Peyer's patch (tissue), 4 donors: ENCODE data around the gene CCDC175. TPM values are rescaled to one million over a fixed set of nuclear protein-coding genes. Genes with fewer than 3 reads are reported as not detected.

Source experiments
- DNase-seq, 3 donors: peaks; one replicate each; pipeline ENCODE4 v3.0.0-alpha.2; 2017 to 2019
- H3K27ac ChIP-seq, 4 donors: fragments of 200-600 bp; sonication (generic); one replicate each; pipeline ENCODE4 v1.5.1; 2016 to 2019
- H3K27me3 ChIP-seq, 2 donors: fragments of 200-600 bp; sonication (generic); one replicate each; pipeline ENCODE4 v1.5.1; 2019
- H3K36me3 ChIP-seq, 3 donors: fragments of 200-600 bp; sonication (generic); one replicate each; pipeline ENCODE4 v1.5.1; 2016 to 2019
- H3K4me1 ChIP-seq, 4 donors: fragments of 200-600 bp; sonication (generic); one replicate each; pipeline ENCODE4 v1.5.1; 2016 to 2019
- H3K4me3 ChIP-seq, 4 donors: fragments of 200-600 bp; sonication (generic); 1 replicate in 3 of 4; 2 replicates in 1 of 4; pipeline ENCODE4 v1.5.1; 2016 to 2019; ENCODE audit warnings: mild to moderate bottlenecking in 1 of 4
- H3K9me3 ChIP-seq, 4 donors: fragments of 200-600 bp; sonication (generic); one replicate each; pipeline ENCODE4 v1.5.1; 2016 to 2019; ENCODE audit warnings: mild to moderate bottlenecking in 1 of 4
- POLR2A ChIP-seq, 2 donors: fragments of 450-650 bp; IDR thresholded peaks; one replicate each; pipeline ENCODE4 v1.5.1; 2017; ENCODE audit warnings: antibody characterized with exemption in 2 of 2, mild to moderate bottlenecking in 2 of 2, moderate library complexity in 2 of 2
- total RNA-seq, 4 donors: library from RNA; depleted of rRNA; stranded (reverse); fragments of >200 nt; gene quantifications; one replicate each; pipeline ENCODE4 v1.1.0, GENCODE V29; 2016
- TF ChIP-seq, protein P1 (sequence below), 6 experiments: fragments of 450-650 bp in 4 of 6; fragments of 200-600 bp in 2 of 6; sonication (generic) in 1 of 6; IDR thresholded peaks; one replicate each; pipeline ENCODE4 v1.5.1; 2017 to 2019; ENCODE audit warnings: antibody characterized with exemption in 6 of 6, mild to moderate bottlenecking in 3 of 6, moderate library complexity in 1 of 6

The CCDC175 gene
- total RNA-seq, 4 donors from 2014 or later = 1.6 TPM; not detected in 3

DNA sequence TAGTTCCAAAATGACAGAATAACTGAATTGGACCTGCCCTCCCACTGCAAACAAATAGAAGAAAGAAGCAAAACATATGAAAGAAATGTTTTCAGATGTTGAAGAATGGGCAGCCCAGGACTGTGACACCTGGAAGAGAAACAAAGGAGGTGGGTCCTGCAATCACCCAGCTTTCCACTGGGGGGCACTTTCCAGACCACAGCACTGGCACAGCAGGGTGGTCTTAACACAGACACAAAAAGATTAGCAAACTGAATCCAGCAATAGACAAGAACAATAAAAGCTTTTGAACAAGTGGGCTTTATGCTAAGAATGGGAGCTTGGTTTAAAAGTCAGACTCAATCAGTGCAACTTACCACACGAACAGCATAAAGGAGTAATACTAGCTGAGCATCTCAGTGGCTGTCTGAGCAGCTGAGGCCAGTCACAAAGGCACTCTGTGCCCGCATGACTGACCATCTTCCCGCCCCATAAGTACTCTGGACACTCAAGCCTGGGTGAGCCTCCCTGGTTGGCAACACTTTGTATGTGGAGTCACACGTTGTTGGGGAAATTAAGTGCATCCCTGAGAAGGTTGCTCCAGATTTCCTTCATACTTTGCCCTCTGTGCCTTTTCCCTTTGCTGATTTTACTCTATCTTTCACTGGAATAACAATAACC lies 64.6 kb downstream of the CCDC175 start:
- Histone ChIP-seq H3K4me1 (peaks cover 0 to 9% (median 2%) of the 10 kb centered on the region in 4 donors), H3K9me3 (no peaks in the 10 kb centered on the region), H3K27ac (no peak overlapping the region), H3K4me3 (no peak overlapping the region), H3K36me3 (no peaks in the 10 kb centered on the region), H3K27me3 (no peaks in the 10 kb centered on the region)
- DNase-seq = no peak
- TF ChIP-seq, protein P1, sequence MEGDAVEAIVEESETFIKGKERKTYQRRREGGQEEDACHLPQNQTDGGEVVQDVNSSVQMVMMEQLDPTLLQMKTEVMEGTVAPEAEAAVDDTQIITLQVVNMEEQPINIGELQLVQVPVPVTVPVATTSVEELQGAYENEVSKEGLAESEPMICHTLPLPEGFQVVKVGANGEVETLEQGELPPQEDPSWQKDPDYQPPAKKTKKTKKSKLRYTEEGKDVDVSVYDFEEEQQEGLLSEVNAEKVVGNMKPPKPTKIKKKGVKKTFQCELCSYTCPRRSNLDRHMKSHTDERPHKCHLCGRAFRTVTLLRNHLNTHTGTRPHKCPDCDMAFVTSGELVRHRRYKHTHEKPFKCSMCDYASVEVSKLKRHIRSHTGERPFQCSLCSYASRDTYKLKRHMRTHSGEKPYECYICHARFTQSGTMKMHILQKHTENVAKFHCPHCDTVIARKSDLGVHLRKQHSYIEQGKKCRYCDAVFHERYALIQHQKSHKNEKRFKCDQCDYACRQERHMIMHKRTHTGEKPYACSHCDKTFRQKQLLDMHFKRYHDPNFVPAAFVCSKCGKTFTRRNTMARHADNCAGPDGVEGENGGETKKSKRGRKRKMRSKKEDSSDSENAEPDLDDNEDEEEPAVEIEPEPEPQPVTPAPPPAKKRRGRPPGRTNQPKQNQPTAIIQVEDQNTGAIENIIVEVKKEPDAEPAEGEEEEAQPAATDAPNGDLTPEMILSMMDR (IDR thresholded peaks at IDR 0.05) = peak in 3 of 6 experiments; percentile 30 to 49 (median 34)
- no peak for TF ChIP-seq POLR2A (IDR thresholded peaks at IDR 0.05)

DNA sequence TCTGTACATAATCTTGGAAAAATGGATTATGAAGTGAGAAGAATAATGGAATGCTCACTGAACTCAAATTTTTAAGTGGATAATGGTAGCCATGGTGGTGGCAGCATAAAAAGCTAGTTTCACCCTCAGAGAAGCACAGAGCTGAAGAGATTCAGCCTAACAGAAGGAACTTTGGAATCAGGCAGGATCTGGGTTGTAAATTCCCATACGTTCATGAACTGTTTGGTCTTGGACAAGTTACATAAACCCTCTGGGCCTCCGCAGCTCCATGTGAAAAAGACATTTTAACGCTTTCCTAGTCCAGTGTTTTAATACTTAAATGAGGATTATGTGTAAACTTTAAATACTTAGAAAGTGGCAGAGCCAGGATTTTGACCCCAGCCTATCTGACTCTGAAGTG lies 65.6 kb downstream of the CCDC175 start:
- H3K27ac ChIP-seq = no peak overlapping the region
- H3K27me3 ChIP-seq = no peaks in the 10 kb centered on the region
- no peaks in the 10 kb centered on the region for H3K9me3 ChIP-seq
- no peak for DNase-seq
- H3K4me1 ChIP-seq = peaks cover 0 to 9% (median 2%) of the 10 kb centered on the region in 4 donors
- H3K36me3 ChIP-seq = no peaks in the 10 kb centered on the region
- TF ChIP-seq, protein P1 (IDR thresholded peaks at IDR 0.05) = no peak
- no peak for TF ChIP-seq POLR2A (IDR thresholded peaks at IDR 0.05)
- no peak overlapping the region for H3K4me3 ChIP-seq

DNA sequence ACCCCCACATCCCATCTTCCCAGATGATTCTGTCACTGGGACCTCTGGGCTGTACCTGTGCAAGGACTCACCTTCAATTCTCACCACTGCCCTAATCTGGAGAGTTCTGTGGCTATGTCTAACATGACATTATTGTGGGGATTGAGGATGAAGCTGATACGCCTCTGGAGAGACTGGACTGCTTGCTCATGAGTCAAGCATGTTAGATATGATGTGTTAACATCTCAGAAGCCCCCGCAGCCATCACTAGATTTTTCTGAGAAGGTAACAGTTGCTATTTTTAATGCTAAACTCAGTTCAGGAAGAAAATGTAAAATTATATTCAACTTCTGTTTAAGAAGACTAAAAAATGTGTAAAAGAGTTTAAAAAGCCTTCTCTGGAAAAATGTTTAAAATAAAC lies 66.6 kb downstream of the CCDC175 start:
- no peaks in the 10 kb centered on the region for H3K27me3 ChIP-seq
- no peaks in the 10 kb centered on the region for H3K36me3 ChIP-seq
- no peak for DNase-seq
- no peak overlapping the region for H3K27ac ChIP-seq
- no peak overlapping the region for H3K4me3 ChIP-seq
- no peaks in the 10 kb centered on the region for H3K9me3 ChIP-seq
- peaks cover 0 to 9% (median 2%) of the 10 kb centered on the region in 4 donors for H3K4me1 ChIP-seq
- TF ChIP-seq POLR2A (IDR thresholded peaks at IDR 0.05) = no peak

DNA sequence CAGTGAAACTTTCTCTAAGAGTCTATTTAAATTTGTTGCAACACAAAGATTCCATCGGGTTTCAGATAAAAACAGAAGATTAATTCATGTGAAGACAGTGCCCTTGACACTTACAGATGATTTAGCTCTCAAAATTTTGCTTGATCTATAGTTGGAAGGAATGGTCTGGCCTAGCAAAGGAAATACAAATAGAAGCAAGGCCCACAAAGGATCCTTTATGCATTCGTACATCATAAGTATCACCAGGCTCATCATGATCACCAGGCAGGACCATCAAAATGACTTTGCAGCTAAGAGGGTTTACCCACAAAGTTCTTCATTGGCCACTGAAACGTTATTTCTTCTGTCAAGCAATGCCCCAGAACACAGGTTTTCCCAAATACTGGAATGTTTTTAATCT lies 67.5 kb downstream of the CCDC175 start:
- Histone ChIP-seq H3K27ac (no peak overlapping the region), H3K4me1 (peaks cover 0 to 9% (median 2%) of the 10 kb centered on the region in 4 donors), H3K27me3 (no peaks in the 10 kb centered on the region), H3K9me3 (no peaks in the 10 kb centered on the region), H3K36me3 (peaks cover 0 to 8% (median 0%) of the 10 kb centered on the region in 3 donors), H3K4me3 (no peak overlapping the region)
- TF ChIP-seq POLR2A (IDR thresholded peaks at IDR 0.05) = no peak
- TF ChIP-seq, protein P1 (IDR thresholded peaks at IDR 0.05) = no peak
- no peak for DNase-seq

DNA sequence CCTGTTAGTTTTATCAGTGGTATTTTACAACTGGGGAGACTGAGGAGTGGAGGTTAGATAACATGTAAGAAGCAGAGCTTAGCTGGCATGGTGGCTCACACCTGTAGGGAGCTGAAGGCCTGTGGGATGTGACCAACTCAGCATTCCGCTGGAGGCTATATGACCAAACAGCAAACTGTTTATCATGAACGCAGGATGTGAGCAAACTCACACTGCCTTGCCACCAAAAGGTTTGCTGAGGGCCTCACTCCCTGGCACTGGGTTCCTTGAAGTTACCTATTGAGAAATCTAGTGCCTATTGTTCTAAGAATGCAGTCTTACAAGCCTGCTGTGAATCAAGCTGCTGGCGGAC lies 68.9 kb downstream of the CCDC175 start:
- H3K9me3 ChIP-seq = no peaks in the 10 kb centered on the region
- H3K36me3 ChIP-seq = peaks cover 0 to 17% (median 0%) of the 10 kb centered on the region in 3 donors
- H3K27ac ChIP-seq = no peak overlapping the region
- H3K4me3 ChIP-seq = no peak overlapping the region
- TF ChIP-seq, protein P1 (IDR thresholded peaks at IDR 0.05) = no peak
- no peak for TF ChIP-seq POLR2A (IDR thresholded peaks at IDR 0.05)
- H3K27me3 ChIP-seq = no peaks in the 10 kb centered on the region
- DNase-seq = no peak
- H3K4me1 ChIP-seq = peaks cover 0 to 9% (median 2%) of the 10 kb centered on the region in 4 donors

DNA sequence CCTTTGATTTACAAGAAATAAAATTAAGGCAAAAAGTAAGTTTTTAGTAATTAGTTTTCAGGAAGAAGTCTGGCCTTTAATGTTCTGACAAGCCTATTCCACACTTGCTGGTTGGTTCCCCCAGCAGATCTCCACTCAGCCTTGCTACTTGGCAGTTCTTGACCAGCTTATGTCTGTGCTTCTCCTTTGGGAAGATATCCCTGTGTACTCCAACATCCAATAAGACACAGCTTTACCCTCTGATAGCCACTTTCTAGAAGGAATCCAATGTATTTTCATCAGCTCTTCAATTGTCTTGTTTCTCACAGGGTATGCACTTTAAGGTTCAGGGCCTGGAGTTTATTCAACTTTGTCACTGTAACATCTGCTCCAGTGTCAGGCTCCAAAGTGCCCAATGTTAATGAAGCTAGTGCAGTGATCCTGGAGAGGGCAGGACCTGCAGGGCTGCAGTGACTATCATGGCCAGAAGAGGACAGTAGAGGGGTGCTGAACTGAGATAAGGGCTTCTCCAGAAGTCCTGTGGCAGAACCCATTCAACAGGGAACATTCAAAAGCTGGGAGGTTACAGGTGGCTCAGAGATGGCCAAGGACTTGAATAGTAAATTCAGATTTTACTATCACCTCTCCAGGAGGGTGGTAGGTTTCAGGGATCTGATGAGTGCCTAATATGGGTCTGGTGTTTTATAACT lies 69.4 kb downstream of the CCDC175 start:
- peaks cover 0 to 7% (median 2%) of the 10 kb centered on the region in 4 donors for H3K4me1 ChIP-seq
- TF ChIP-seq POLR2A (IDR thresholded peaks at IDR 0.05) = no peak
- TF ChIP-seq, protein P1 (IDR thresholded peaks at IDR 0.05) = peak in 4 of 6 experiments; percentile 68 to 95 (median 94)
- H3K9me3 ChIP-seq = no peaks in the 10 kb centered on the region
- no peak overlapping the region for H3K27ac ChIP-seq
- H3K4me3 ChIP-seq = no peak overlapping the region
- peak in 2 of 3 donors; percentile 71 to 84 for DNase-seq
- H3K27me3 ChIP-seq = no peaks in the 10 kb centered on the region
- H3K36me3 ChIP-seq = peaks cover 0 to 17% (median 0%) of the 10 kb centered on the region in 3 donors
